GM19397 (cell line): ENCODE data around the gene PRKAR1B.

Experiments
- ATAC-seq: cut with Tn5 transposase; IDR thresholded peaks from one replicate; pipeline ENCODE4 v1.9.1; 2021; ENCODE audit warnings: mild to moderate bottlenecking, moderate library complexity; ENCODE audit not compliant: unreplicated experiment

PRKAR1B gene

DNA sequence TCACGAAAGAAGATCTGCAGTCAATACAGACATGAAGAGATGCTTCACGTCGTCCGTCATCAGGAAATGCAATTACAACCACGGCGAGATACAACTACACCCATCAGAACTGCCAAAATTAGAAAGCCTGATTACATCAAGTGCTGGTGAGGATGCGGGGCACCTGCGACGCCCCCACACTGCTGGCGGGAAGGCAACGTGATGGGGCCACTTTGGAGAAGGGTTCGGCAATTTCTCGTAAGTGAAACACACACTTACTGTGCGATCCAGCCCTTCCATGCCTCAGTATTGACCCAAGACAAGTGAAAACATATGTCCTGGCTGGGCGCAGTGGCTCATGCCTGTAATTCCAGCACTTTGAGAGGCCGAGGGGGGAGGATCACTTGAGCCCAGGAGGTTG, 181.6 kb downstream of the PRKAR1B start:
- no peak for ATAC-seq

DNA sequence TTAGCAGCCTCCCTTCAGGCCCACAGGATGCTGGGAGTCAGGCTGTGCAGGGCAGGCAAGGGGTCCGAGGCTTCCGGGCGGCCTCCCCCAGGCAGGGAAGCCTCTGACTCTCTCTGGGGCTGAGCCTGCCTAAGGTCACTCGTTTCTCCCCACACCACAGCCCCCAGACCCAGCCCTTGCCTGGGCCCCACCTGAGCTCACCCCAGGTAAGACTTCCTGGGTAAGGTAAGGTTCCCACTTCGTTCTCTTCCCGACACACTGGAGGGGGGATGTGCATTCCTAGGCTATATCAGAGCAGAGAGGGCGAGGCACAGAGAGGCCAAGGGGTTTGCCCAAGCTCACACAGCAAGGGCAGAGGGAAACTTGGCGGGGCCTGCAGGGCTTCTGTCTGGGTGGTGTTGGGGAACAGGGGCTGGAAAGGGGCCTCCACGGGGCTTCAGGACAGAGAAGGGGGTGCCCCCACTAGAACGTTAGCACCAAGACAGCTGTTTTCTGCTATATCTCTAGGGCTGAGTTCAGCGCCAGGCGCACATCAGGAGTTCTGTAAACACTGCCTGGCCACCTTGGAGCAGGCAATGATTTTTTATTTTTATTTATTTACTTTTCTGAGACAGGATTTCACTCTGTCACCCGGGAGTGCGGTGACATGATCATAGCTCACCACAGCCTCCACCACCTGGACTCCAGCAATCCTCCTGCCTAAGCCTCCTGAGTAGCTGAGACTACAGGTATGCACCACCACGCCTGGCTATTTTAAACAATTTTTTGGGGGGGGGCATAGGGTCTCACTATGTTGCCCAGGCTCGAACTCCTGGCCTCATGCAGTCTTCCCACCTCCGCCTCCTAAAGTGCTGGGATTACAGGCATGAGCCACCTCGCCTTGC, 182.5 kb downstream of the PRKAR1B start:
- ATAC-seq: no peak

DNA sequence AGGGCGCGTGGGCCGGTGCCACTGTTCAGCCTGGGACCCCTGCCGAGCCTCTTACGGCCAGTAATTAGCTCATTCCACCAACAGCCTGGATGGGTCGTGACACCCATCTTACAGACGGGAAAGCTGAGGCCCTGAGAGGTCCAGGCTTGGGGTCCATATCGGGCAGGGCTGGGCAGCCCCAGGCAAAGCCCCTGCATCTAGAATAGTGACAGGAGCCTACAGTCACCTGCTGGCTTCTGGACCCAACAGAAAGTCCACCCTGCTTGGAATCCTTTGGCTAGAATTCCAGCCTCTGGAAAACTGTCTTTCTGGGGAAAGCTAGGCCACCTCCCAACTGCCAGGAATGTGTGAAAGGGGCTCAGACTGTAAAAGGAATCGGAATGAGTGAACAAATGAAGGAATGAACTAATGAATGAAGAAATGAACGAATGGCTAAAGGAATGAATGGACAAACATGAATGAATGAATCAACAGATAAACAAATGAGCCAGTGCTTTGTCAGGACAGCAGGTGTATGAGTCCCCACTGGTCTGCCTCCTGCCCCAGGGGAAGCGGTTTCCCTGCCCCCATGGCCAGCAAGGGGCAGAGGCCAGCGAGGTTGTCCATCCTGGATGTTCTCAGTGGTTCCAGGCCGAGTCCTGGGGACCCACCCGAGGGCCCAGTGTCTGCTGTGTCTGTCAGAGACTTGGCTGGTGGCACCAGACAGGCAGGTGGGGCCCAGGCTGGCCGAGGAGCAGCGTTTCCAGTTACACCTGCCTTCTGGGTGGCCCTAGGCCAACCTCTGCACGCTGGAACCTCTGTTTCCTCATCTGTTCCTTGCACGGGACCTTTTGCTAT, 183.4 kb downstream of the PRKAR1B start:
- no peak for ATAC-seq

GRCh38 chr7:542713-543500, 184.2 kb downstream of the PRKAR1B start:
- ATAC-seq: no peak

DNA sequence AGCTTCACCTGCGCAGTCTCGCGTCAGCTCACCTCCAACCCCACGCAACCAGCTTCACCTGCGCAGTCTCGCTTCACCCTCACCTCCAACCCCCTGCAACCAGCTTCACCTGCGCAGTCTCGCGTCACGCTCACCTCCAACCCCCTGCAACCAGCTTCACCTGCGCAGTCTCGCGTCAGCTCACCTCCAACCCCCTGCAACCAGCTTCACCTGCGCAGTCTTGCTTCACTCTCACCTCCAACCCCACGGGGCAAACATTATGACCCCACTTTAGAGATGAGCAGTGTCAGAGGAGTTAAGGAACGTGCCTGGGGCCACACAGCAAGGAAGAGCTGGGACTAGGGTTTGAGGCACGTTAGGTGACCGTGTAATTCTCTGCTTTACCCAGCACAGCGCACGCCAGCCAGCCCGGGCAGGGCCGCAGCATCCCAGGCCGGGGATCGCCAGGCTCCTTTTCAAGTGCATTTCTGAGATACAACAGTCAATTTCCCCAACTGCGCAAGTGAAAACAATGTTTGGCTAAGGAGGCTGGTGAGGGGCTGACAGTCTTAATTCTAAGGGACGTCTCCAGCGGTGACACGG, 184.9 kb downstream of the PRKAR1B start:
- ATAC-seq: no peak

DNA sequence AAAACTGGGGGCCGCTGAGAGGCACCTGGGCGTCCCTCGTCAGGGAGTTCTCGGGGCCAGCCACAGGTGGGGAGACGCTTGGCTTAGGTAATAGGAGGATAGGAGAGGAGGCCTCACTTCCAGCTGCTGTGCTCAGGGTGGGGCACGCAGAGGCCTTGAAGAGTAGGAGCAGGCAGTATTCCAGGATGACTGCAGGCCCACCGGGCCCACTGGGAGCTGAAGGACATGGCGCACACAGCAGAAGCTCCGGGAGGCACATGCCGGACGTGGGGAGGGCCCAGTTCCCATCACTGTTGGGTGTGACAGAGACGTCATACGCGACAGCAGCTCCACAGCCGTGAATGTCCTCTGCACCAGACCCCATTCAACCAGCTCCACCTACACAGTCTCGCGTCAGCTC, 185.4 kb downstream of the PRKAR1B start:
- no peak for ATAC-seq

DNA sequence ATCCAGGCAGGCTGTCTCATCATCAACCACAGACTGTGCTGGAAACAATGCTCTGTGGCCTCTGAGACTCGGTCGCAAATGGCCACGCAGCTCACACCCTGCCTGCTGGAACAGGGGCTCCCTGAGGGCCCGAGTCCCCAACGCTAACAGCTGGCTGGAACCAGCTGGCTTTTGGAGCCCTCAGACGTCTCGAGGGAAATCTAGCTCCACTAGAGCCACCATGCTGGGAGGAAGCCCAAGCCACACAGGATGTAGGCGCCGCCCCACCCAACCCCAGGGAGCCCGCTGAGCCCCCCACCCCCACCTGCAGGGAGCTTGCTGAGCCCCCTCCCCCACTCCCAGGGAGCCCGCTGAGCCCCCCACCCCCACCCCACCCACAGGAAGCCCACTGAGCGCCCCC, 186.1 kb downstream of the PRKAR1B start:
- ATAC-seq: no peak

DNA sequence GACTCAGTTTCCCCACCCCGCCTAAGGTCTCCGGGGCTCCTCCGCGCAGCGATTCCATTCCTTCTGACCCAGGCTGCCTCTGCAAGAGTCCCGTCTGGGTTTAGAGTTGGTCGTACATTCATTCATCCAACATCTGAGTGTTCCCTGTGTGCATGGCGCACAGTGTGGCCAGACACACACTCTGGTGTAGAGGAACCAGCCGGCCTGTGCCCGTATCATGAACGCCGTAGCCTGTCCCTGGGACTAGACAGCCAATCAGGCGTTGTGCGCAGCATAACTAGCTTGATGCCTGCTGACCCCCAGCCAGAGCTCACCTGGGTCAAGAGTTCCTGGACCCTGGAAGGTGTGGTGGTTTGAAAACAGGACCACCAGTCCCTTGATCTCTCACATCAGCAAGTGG, 186.5 kb downstream of the PRKAR1B start:
- no peak for ATAC-seq

GRCh38 chr7:539731-540411, 187.2 kb downstream of the PRKAR1B start:
- ATAC-seq: no peak

GRCh38 chr7:538764-539685, 188.1 kb downstream of the PRKAR1B start:
- no peak for ATAC-seq

DNA sequence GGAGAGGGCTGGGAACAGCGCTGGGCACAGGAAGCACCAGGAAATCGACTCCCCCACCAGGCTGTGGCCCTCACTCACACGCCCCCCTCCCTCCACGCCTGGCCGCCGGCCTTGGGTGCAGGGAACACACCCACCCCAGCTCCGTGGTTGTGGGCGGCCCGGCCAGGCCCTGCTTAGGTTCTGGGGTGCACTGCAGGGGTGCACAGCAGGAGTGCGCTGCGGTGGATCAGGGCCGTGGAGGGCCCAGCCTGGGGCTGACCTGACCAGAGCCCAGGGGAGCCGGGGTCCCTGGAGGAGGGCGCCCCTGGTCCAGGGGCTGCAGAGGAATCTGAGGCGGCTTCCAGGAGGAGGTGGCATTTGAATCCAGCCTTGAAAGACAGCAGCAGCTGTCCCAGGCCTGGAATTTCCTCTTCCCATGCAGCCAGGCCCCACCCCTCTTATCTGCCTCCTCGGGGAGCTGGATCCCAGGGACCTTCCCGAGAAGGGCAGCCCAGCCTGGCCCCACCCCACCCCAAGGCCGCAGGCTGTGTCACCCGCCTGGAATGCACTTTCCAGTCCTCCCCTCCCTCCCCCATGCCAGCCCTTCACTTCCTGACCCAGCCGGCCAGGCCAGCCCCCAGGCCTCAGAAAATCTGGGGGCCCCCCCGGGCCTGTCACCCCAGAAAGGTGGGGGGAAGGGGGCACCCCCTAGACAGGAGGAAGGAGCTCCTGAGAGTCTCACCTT, 189.0 kb downstream of the PRKAR1B start:
- ATAC-seq: no peak

- ATAC-seq: no peak
These were observed 190.8 kb downstream of the PRKAR1B start for GRCh38 chr7:536231-536630.

- no peak for ATAC-seq
These were observed 192.1 kb downstream of the PRKAR1B start for GRCh38 chr7:534959-535358.

- ATAC-seq: no peak
These were observed 193.0 kb downstream of the PRKAR1B start for GRCh38 chr7:534075-534474.

GRCh38 chr7:533266-533665, 193.8 kb downstream of the PRKAR1B start:
- ATAC-seq: no peak

DNA sequence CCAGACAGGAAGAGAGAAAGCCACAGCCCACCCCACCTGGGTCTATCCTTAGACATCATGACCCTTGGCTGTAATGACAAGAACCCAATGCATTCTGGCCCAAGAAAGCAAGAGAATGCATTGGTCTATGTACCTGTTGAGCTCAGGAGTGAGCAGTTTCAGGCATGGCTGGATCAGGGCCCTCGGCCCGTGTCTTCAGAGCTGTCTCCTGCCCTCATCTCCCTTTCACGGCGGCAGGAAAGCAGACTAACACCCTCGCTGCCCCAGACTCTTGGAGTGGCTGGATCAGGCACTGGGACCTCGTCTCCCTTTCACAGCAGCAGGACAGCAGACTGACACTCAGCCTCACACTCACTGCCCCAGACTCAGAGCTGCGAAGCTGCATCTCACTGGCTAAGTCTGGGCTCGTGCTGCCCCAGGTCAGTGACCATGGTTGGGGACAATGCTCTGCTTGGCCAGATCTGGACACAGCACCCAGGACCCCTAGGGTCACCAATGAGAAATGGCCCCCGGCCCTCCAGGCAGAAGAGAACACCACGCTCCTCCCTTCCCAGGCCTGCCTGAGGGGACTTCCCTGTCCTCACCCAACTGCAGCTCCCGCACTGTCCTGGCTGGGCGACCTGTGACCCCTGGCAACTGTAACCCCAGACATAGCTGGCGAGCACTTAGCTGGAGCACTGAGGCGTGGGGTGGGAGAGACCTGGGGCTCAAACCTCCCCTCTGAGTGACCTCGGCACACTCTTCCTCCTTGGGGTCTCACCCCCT, 194.5 kb downstream of the PRKAR1B start:
- no peak for ATAC-seq

- no peak for ATAC-seq
These were observed 195.3 kb downstream of the PRKAR1B start for GRCh38 chr7:531777-532176.

GRCh38 chr7:528451-528850, 198.6 kb downstream of the PRKAR1B start:
- no peak for ATAC-seq
